Panc1 (cell line): ENCODE measurements around the gene OR2A5.

Experiments used
- CTCF ChIP-seq: fragments of 450-650 bp; IDR thresholded peaks from 2 replicates; pipeline ENCODE4 v1.5.1; 2017; ENCODE audit warnings: mild to moderate bottlenecking
- POLR2AphosphoS5 ChIP-seq: IDR thresholded peaks from 2 replicates; pipeline ENCODE4 v1.6.1; 2012; ENCODE audit warnings: mild to moderate bottlenecking, low read depth, low read length, moderate library complexity

GRCh38 chr7:144036302-144036885, 12.4 kb upstream of the OR2A5 start:
- TF ChIP-seq CTCF (no peak), POLR2AphosphoS5 (no peak)
